Stimulated activated CD4-positive, alpha-beta T cell treated with anti-CD3 and anti-CD28 coated beads, TNF-alpha, amount 100 ng/mL, for 4 hours (primary cell): ENCODE measurements around the gene CDH18.

Source experiments
- DNase-seq, 3 experiments: peaks; one replicate each; pipeline ENCODE4 v3.0.0-alpha.2; 2020; ENCODE audit warnings: low read depth in 3 of 3

CDH18 gene, protein sequence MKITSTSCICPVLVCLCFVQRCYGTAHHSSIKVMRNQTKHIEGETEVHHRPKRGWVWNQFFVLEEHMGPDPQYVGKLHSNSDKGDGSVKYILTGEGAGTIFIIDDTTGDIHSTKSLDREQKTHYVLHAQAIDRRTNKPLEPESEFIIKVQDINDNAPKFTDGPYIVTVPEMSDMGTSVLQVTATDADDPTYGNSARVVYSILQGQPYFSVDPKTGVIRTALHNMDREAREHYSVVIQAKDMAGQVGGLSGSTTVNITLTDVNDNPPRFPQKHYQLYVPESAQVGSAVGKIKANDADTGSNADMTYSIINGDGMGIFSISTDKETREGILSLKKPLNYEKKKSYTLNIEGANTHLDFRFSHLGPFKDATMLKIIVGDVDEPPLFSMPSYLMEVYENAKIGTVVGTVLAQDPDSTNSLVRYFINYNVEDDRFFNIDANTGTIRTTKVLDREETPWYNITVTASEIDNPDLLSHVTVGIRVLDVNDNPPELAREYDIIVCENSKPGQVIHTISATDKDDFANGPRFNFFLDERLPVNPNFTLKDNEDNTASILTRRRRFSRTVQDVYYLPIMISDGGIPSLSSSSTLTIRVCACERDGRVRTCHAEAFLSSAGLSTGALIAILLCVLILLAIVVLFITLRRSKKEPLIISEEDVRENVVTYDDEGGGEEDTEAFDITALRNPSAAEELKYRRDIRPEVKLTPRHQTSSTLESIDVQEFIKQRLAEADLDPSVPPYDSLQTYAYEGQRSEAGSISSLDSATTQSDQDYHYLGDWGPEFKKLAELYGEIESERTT

DNA sequence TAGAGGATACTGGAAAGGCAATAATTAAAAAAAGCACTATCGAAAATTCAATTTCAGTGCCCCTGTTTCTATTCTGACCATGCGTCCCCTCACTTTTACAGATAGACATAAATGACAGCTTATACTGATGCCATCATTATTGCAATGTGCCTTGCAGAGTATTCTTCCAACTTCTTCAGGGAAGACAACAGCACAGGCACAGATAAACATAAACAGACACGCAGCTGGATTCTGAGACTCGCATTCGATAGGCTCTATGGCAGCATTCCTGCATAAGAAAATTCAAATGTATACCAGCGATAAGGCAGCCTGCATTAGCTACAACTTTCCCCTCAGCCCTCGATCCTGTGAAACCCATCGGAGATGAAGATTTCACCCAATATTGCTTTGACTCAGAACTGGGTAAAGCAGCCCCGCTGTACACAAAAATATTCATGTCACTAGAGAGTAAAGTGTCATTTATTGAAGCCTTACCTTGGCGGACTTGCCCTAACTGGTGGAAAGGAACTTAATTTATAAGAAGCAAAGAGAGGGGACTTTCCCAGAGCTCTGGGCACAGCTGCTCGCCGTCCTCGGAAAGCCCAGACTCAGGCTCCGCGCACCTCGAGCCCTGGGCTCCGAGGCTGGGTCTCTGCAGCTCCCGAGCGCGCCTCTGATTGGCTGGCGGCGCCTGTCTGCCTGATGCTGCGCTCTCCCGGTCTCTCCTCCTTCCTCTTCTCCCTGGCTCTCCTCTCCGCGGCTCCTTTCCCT lies at the start of gene CDH18:
CDH18 (minus strand) TSS at position 589 of the 750 bp plus-strand sequence. CDS start 149,214 bp downstream, outside the sequence.
- DNase-seq: no peak

- no peak for DNase-seq
These were observed 46.7 kb upstream of the CDH18 start for GRCh38 chr5:20034717-20035116.

- no peak for DNase-seq
These were observed 45.9 kb upstream of the CDH18 start for GRCh38 chr5:20033881-20034280.

GRCh38 chr5:20032896-20033295 lies 44.9 kb upstream of the CDH18 start:
- no peak for DNase-seq

DNA sequence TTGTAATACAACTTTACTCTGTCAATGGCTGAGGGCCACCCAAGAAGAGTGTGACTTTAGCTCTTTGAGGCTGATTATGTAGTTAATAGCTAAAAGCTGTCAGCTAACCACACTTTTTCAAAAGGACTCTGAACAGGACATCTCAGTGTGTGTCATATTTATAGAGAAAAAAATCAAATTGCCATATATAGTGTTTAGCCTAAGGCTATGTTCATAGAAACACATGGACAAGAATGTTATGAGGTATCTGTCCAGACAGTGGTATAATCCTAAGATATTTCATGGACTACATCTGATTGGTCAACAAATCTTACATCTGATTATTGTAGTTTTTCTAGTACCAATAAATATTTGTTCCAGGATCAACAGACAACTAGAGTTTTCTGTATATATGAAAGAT lies 42.1 kb upstream of the CDH18 start:
- no peak for DNase-seq

- no peak for DNase-seq
These were observed 41.3 kb upstream of the CDH18 start for GRCh38 chr5:20029266-20029665.

DNA sequence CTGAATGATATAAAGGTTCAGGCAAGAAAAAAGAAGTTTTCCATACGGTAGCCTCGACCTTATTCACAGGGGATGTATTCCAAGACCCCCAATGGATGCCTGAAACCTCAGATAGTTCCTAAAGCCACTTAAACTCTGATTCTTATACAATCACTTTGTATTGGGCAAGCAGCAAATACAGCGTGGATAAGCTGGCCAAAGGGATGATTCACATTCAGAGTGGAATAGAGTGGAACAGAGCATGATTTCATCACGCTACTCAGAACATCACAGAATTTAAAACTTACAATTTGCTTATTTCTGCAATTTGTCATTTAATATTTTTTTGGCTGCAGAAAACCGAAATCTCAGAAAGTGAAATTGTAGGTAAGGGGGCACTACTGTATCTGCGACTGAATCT lies 40.5 kb upstream of the CDH18 start:
- no peak for DNase-seq

GRCh38 chr5:20023686-20024180 lies 35.7 kb upstream of the CDH18 start:
- no peak for DNase-seq

DNA sequence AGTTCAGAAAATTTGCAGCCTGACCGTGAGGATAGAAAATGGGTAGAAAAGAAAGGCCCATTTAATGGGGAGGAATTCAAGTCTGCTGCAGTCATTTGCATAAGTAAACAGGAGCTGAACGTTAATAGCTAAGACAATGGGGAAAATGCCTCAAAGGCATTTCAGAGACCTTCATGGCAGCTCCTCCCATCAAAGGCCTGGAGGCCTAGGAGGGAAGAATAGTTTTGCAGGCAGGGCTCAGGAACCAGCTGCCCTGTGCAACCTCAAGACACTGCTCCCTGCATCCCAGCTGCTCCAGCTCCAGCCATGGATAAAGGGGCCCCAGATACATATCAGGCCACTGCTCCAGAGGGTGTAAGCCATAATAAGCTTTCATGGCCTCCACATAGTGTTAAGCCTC lies 32.2 kb upstream of the CDH18 start:
- DNase-seq: no peak

- no peak for DNase-seq
These were observed 29.0 kb upstream of the CDH18 start for GRCh38 chr5:20017021-20017420.

- DNase-seq: no peak
These were observed 12.4 kb upstream of the CDH18 start for GRCh38 chr5:20000416-20000815.

DNA sequence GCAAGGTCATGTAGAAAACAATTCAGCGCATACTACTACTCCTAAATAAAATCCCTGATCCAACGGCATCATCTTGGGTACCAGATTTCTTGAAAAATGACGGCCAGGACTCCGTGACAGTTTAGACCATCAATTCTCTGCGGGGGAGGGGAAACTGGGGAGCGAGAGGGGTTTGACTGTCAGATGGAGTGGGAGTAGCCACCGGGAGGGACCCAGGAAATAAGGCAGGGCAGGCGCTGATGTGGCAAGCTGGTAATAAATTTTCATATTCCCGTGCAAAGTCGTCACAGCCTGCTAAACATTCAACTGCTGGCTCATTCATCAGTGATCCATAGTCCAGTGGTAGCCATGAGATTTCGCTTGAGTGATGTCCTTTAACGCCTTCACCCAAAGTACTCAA lies 457 bp upstream of the CDH18 start:
- no peak for DNase-seq

DNA sequence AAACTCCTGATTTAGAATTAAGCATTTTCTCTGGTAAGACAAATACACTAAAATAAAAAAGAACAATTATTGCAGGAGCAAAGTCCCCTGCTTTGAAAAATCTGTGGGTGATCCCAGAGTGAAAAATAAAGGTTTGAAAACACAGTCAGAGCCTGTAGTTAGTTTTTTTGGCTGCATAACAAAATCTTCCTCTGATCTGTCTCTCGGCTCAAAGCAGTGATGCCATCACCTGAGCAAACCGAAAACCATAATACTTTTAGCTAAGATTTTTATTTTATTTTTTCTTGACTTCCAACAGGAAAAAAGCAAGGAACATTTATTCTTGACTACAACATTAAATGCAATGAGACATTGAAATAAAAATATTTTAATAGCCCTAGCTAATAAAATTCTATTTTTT lies 1.2 kb downstream of the CDH18 start:
- DNase-seq: no peak

DNA sequence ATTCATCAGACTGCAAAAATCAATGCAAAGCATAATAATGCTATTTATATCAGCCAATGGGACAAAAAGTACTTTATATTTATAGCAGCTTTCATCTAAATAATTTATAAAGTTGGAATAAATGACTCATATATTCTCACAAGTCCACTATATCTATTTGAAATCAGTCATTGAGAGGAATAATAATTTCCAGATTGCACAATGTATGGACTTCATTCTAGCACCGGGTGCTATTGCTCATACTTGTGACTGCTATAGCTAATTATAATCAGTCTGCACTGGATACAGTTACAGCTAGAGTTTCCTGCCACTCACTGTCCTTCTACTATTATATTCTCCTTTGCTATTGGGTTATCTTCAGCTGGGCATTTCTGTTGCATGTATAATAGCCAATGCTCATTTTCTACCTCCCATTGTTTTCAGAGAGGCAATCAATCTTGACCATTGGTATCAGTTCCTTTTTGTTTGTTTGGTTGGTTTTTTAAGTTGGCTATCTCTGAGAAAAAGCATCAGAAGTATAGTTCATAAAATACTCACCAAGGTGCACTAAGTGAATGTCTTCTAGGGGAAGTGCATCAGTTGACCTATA lies 1.9 kb downstream of the CDH18 start:
- DNase-seq: no peak

DNA sequence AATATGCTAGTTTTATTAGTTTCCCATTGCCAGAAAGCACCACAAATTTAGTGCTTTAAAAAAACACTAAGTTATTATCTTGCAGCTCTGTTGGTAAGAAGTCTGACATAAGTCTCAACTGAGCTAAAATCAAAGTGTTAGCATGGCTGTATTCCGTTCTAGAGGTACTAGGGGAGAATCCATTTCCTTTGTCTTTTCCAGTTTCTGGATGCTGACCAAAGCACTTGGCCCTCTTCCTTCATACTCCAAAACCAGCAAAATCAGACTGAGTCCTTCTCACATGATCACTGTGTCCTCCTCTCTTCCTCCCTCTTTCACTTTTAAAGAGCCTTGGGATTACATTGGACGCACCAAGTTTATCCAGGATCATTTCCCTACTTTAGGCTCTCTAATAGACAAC lies 9.5 kb downstream of the CDH18 start:
- DNase-seq: no peak

DNA sequence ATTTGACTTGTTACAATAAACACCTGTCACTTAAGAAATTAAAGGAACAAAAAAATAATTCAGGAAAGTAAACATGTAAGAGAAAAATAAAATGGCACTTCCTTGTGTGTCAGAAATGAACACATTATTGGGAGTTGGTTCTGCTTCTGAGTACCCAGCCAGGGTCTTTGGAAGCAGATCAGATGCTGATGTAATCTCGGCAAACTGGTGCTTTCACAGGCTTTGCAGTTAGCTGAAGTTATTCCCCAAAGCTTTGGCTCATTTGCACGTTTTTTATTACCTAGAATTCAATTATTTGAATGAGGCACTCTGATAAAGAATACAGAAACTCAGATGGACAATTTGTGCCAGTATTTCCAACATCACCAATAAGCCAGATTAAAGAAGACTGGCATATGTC lies 10.9 kb downstream of the CDH18 start:
- DNase-seq: no peak

- DNase-seq: no peak
These were observed 12.2 kb downstream of the CDH18 start for GRCh38 chr5:19975795-19976194.

GRCh38 chr5:19960451-19960850 lies 27.5 kb downstream of the CDH18 start:
- no peak for DNase-seq

GRCh38 chr5:19959830-19960384 lies 28.1 kb downstream of the CDH18 start:
- no peak for DNase-seq

DNA sequence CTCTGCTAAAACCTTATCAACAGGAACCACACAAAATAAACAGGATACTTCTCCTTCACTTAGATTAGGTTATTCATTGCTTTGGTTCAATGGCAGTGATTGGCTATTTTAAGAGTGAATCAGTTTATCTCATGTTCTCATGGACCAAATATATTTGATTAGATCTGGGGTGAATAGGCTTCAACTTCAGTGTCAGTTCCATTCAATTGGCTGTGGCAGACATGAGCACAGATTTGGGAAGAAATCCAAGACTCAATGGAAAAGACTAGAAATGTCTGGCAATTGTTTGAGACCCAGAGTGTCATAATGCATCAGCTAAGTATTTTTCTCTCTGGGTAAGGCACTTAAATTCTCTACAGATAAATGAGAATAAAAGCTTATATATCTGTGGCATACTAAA lies 37.1 kb downstream of the CDH18 start:
- no peak for DNase-seq

GRCh38 chr5:19940192-19940591 lies 47.8 kb downstream of the CDH18 start:
- DNase-seq: no peak

- no peak for DNase-seq
These were observed 57.5 kb downstream of the CDH18 start for GRCh38 chr5:19930451-19930850.
